AG04449 (cell line): ENCODE data around the gene DMAC2.
"Not testable (repeated sequence)": the region's sequence is repeated elsewhere in the genome, so short reads cannot be mapped to it uniquely, and the experiment has no call there.

ENCODE experiments used
- CTCF ChIA-PET: fragments of 350-600 bp; formaldehyde crosslinking; extraction: SDS; loops from one replicate; lab custom pipeline; 2021; ENCODE audit warnings: antibody characterized with exemption; lab: Yijun Ruan, JAX
- POLR2A ChIA-PET: fragments of 400-600, 350-600 bp; formaldehyde crosslinking; extraction: SDS; loops from one replicate; lab custom pipeline; 2020; ENCODE audit warnings: antibody characterized with exemption, inconsistent platforms; lab: Yijun Ruan, JAX
- DNase-seq: peaks from one replicate; pipeline ENCODE4 v3.0.0-alpha.2; 2010; ENCODE audit warnings: low read depth, low spot score
- H3K4me3 ChIP-seq: 2 replicates; pipeline ENCODE4 v1.5.1; 2011; ENCODE audit warnings: low read depth, mild to moderate bottlenecking, control low read depth, low read length
- CTCF ChIP-seq: IDR thresholded peaks from one replicate; pipeline ENCODE4 v1.5.1; 2011; ENCODE audit warnings: mild to moderate bottlenecking, moderate library complexity, low read length, control low read depth, inconsistent platforms; ENCODE audit not compliant: insufficient read depth; ENCODE audit errors: missing control alignments

The DMAC2 gene

DNA sequence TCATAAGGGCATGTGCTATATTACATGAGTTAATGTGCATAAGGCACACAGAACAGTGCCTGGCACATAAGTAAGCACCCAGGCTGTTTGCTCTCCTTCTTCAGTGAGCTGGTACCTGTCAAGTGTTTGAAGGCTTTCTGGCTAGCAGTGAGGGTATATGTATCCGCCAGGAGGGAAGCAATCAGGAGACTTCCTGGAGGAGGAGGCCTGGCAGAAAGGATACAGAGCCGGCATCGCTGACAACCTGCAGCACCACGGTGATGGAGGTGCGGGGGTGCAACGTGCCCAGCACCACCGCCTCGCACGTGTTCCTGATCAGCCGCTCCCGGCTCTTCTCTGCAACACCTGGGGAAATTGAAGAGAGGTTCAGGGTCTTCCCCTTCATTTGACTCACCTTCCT lies 48.1 kb downstream of the DMAC2 start:
- TF ChIP-seq CTCF, result no peak
- H3K4me3 ChIP-seq, result no peak overlapping the region
- no peak for DNase-seq
- ChIA-PET CTCF (no interaction called here), POLR2A (no interaction called here)

- H3K4me3 ChIP-seq, result no peak overlapping the region
- DNase-seq, result no peak
- ChIA-PET POLR2A (no interaction called here), CTCF (no interaction called here)
- no peak for TF ChIP-seq CTCF
Measured at GRCh38 chr19:41386442-41386841, 53.3 kb downstream of the DMAC2 start.

DNA sequence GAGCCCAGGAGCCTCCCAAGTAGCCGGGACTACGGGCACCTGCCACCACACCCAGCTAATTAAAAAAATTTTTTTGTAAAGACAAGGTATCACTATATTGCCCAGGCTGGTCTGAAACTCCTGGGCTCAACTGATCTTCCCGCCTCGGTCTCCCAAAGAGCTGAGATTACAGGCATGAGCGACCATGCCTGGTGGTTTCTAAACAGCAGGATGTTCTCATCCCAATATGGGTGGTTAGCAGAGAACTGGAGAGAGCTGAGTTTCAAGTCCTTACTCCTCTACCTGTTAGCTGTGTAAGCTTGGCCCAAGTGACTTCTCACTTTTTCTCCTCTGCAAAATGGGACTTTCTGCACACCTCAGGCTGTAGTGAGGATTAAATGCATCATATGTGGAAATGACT lies 55.4 kb downstream of the DMAC2 start:
- no peak for TF ChIP-seq CTCF
- POLR2A ChIA-PET, result no interaction called here
- H3K4me3 ChIP-seq, result no peak overlapping the region
- DNase-seq, result no peak
- CTCF ChIA-PET, result interaction anchor here (1.3 kb wide), 1 partner anchor 75 kb away, joined by 3 read pairs; no protein-coding TSS in a partner anchor

DNA sequence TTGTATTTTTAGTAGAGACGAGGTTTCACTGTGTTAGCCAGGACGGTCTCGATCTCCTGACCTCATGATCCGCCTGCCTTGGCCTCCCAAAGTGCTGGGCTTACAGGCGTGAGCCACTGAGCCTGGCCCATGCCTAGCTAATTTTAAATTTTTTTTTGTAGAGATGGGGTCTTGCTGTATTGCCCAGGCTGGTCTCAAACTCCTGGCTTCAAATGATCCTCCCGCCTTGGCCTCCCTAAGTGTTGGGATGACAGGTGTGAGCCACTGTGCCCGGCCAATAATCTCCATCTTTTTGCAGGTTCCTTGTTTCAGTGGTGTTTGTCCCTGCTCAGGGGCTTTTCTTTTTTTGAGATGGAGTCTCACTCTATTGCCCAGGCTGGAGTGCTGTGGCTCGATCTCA lies 58.2 kb downstream of the DMAC2 start:
- POLR2A ChIA-PET, H3K4me3 ChIP-seq, DNase-seq: not testable (repeated sequence)
- CTCF ChIA-PET, result interaction anchor here (1.0 to 1.7 kb wide), 4 partner anchors 9 to 59 kb away, joined by 3 to 4 read pairs (median 3); partner anchors contain the start of gene DMAC2
